MM.1S (cell line): ENCODE results near the gene EPHA2.

Experiments
- CTCF ChIP-seq: fragments of 300-600 bp; sonication (generic); IDR thresholded peaks from 2 replicates; pipeline ENCODE4 v1.5.1; 2016; ENCODE audit warnings: antibody characterized with exemption, low read length, mixed read lengths
- EZH2 ChIP-seq: fragments of 300-600 bp; sonication (generic); optimal IDR thresholded peaks from 2 replicates; pipeline ENCODE3; 2017; ENCODE audit warnings: low read depth, mild to moderate bottlenecking, antibody characterized with exemption, low read length, mixed read lengths
- EZH2phosphoT487 ChIP-seq: fragments of 300-600 bp; sonication (generic); IDR thresholded peaks from 2 replicates; pipeline ENCODE4 v1.6.1; 2018; ENCODE audit warnings: antibody characterized with exemption, low read length

- no peak for TF ChIP-seq EZH2
- no peak for TF ChIP-seq EZH2phosphoT487
- no peak for TF ChIP-seq CTCF
Observed at GRCh38 chr1:16153999-16154673, 1.7 kb downstream of the EPHA2 start.
